GM12892 (cell line): ENCODE data around the gene PLD1.

Experiments used
- POLR2A ChIP-seq: IDR thresholded peaks from 2 replicates; pipeline ENCODE4 v1.6.1; 2011; ENCODE audit warnings: low read depth, low read length, control low read depth
- POLR2AphosphoS5 ChIP-seq: IDR thresholded peaks from 2 replicates; pipeline ENCODE4 v1.6.1; 2011; ENCODE audit warnings: low read depth, low read length, control low read depth
- TAF1 ChIP-seq: IDR thresholded peaks from 2 replicates; pipeline ENCODE4 v1.6.1; 2011; ENCODE audit warnings: low read depth, mild to moderate bottlenecking, control low read depth, low read length, borderline replicate concordance

- TF ChIP-seq POLR2A (no peak), POLR2AphosphoS5 (no peak), TAF1 (no peak)
Observed at GRCh38 chr3:171574556-171575240, 235.6 kb downstream of the PLD1 start.
